GM12864 (cell line): ENCODE data around the gene NTN1.

ENCODE experiments used
- DNase-seq: peaks from one replicate; pipeline ENCODE4 v3.0.0-alpha.2; 2011; ENCODE audit warnings: low read depth
- H3K4me3 ChIP-seq: 2 replicates; pipeline ENCODE4 v1.5.1; 2011; ENCODE audit warnings: mild to moderate bottlenecking, low read depth, low read length, control low read depth
- CTCF ChIP-seq: IDR thresholded peaks from 2 replicates; pipeline ENCODE4 v1.5.1; 2011; ENCODE audit warnings: low read depth, mild to moderate bottlenecking, moderate library complexity, low read length, control low read depth, inconsistent platforms; ENCODE audit errors: missing control alignments

Gene NTN1

GRCh38 chr17:9192010-9192409, 170.7 kb downstream of the NTN1 start:
- no peak for TF ChIP-seq CTCF
- no peak overlapping the region for H3K4me3 ChIP-seq
- DNase-seq, result no peak

- no peak overlapping the region for H3K4me3 ChIP-seq
- DNase-seq, result no peak
- TF ChIP-seq CTCF, result no peak
Observed at GRCh38 chr17:9195411-9195810, 174.1 kb downstream of the NTN1 start.

GRCh38 chr17:9195961-9196670, 174.8 kb downstream of the NTN1 start:
- TF ChIP-seq CTCF, result no peak
- DNase-seq, result no peak
- H3K4me3 ChIP-seq, result no peak overlapping the region

- no peak for DNase-seq
- no peak for TF ChIP-seq CTCF
- H3K4me3 ChIP-seq, result no peak overlapping the region
Observed at GRCh38 chr17:9199571-9200551, 178.6 kb downstream of the NTN1 start.

- no peak for TF ChIP-seq CTCF
- no peak overlapping the region for H3K4me3 ChIP-seq
- DNase-seq, result peak; percentile 13
Observed at GRCh38 chr17:9200699-9201359, 179.5 kb downstream of the NTN1 start.

GRCh38 chr17:9202532-9202931, 181.2 kb downstream of the NTN1 start:
- no peak for TF ChIP-seq CTCF
- no peak for DNase-seq
- H3K4me3 ChIP-seq, result no peak overlapping the region
